ENCODE measurements around the gene ATP6AP2. TPM values are rescaled to one million over a fixed set of nuclear protein-coding genes. Genes with fewer than 3 reads are reported as not detected.

Gene ATP6AP2
- total and polyA plus RNA-seq, 2 of the 8 experiments (the other 6 are each of a cell fraction or from before 2014, with no cell fraction given): 66.0 to 86.2 TPM

- no peak for TF ChIP-seq CHD7 (IDR thresholded peaks at IDR 0.05; ENCODE audit: insufficient replicate concordance, low read length)
- TF ChIP-seq EP300 (IDR thresholded peaks at IDR 0.05; ENCODE audit: borderline replicate concordance in 1 of 2, low read depth in 2 of 2, low read length in 2 of 2): no peak
- no peak for TF ChIP-seq CHD2 (IDR thresholded peaks at IDR 0.05; ENCODE audit: low read length)
- no peak for TF ChIP-seq CBX5 (IDR thresholded peaks at IDR 0.05; ENCODE audit: low read depth, low read length)
- no peak for TF ChIP-seq SIX5 (IDR thresholded peaks at IDR 0.05; ENCODE audit: low read depth, low read length)
- TF ChIP-seq SUZ12 (IDR thresholded peaks at IDR 0.05; ENCODE audit: low read length): no peak
- TF ChIP-seq HDAC2 (IDR thresholded peaks at IDR 0.05; ENCODE audit: borderline replicate concordance in 1 of 2, low read depth in 2 of 2, low read length in 2 of 2): no peak
- no peak for TF ChIP-seq CTBP2 (IDR thresholded peaks at IDR 0.05; ENCODE audit: borderline replicate concordance, insufficient read depth, insufficient read length, low read length)
- no peak for TF ChIP-seq POLR2AphosphoS5 (IDR thresholded peaks at IDR 0.05; ENCODE audit: low read depth, low read length)
- no peak for TF ChIP-seq NANOG (IDR thresholded peaks at IDR 0.05; ENCODE audit: insufficient read depth, low read depth, low read length, poor library complexity, severe bottlenecking)
- TF ChIP-seq RAD21 (IDR thresholded peaks at IDR 0.05 in 1 of 2, conservative IDR thresholded peaks at IDR 0.05 in 1 of 2; ENCODE audit: low read depth in 2 of 2, low read length in 2 of 2): no peak
Observed at GRCh38 chrX:40546870-40547269, 33.9 kb upstream of the ATP6AP2 start (continued).
